ENCODE data around the gene SPINDOC. TPM values are rescaled to one million over a fixed set of nuclear protein-coding genes. Genes with fewer than 3 reads are reported as not detected.

SPINDOC gene
- total RNA-seq, 1 experiment from 2014 or later, result 71.2 TPM

- intact Hi-C loops (cut with micrococcal nuclease; ENCODE audit: unreplicated experiment), result loop anchor here (5.0 kb wide), 2 partner anchors 66 to 121 kb away; no protein-coding TSS in a partner anchor
- H3K27me3 Mint-ChIP-seq (ENCODE audit: insufficient read depth, unreplicated experiment), result no peaks in the 10 kb centered on the region
- no peak for DNase-seq
- POLR2A ChIA-PET, result no interaction called here
- TF ChIP-seq CTCF (IDR thresholded peaks at IDR 0.05; ENCODE audit: insufficient read depth in 1 of 2, low read depth in 1 of 2, low read length in 1 of 2, severe bottlenecking in 1 of 2, unreplicated experiment in 1 of 2), result no peak
- Histone ChIP-seq H3K27me3 (replicated peaks; ENCODE audit: control insufficient read depth, insufficient read depth, low read length) (no peaks in the 10 kb centered on the region), H3K36me3 (ENCODE audit: control insufficient read depth, insufficient read depth, low read length) (peaks cover 5% of the 10 kb centered on the region), H3K4me3 (ENCODE audit: low read depth, low read length) (peak overlapping the region; percentile 77), H3K4me1 (peaks cover 37% of the 10 kb centered on the region), H3K9me3 (no peaks in the 10 kb centered on the region)
- no peaks in the 10 kb centered on the region for H3K9me3 Mint-ChIP-seq (ENCODE audit: unreplicated experiment)
- H3K27ac Mint-ChIP-seq (ENCODE audit: unreplicated experiment), result peak overlapping the region; percentile 96
- CTCF ChIA-PET, result interaction anchor here (2.3 kb wide), 1 partner anchor 179 kb away, joined by 9 read pairs; no protein-coding TSS in a partner anchor
- H3K4me3 Mint-ChIP-seq (ENCODE audit: unreplicated experiment), result peak overlapping the region; percentile 99
- H3K4me1 Mint-ChIP-seq (ENCODE audit: low read depth, unreplicated experiment), result peaks cover 38% of the 10 kb centered on the region
- H3K36me3 Mint-ChIP-seq (ENCODE audit: insufficient read depth, unreplicated experiment), result peaks cover 42% of the 10 kb centered on the region
- no TSS peak for BruUV-seq (replicated peaks)
Observed at GRCh38 chr11:63766531-63767235, 46.6 kb upstream of the SPINDOC start.

- intact Hi-C loops (cut with micrococcal nuclease; ENCODE audit: unreplicated experiment), result loop anchor here (5.0 kb wide), 2 partner anchors 65 to 120 kb away; no protein-coding TSS in a partner anchor
- Mint-ChIP-seq H3K4me1 (ENCODE audit: low read depth, unreplicated experiment) (peaks cover 39% of the 10 kb centered on the region), H3K9me3 (ENCODE audit: unreplicated experiment) (no peaks in the 10 kb centered on the region), H3K27ac (ENCODE audit: unreplicated experiment) (peak overlapping the region; percentile 96), H3K27me3 (ENCODE audit: insufficient read depth, unreplicated experiment) (no peaks in the 10 kb centered on the region), H3K36me3 (ENCODE audit: insufficient read depth, unreplicated experiment) (peaks cover 36% of the 10 kb centered on the region), H3K4me3 (ENCODE audit: unreplicated experiment) (peak overlapping the region; percentile 99)
- Histone ChIP-seq H3K4me3 (ENCODE audit: low read depth, low read length) (peak overlapping the region; percentile 77), H3K36me3 (ENCODE audit: control insufficient read depth, insufficient read depth, low read length) (peaks cover 5% of the 10 kb centered on the region), H3K27me3 (replicated peaks; ENCODE audit: control insufficient read depth, insufficient read depth, low read length) (no peaks in the 10 kb centered on the region), H3K9me3 (no peaks in the 10 kb centered on the region), H3K4me1 (peaks cover 37% of the 10 kb centered on the region)
- ChIA-PET POLR2A (interaction anchor here (0.5 kb wide), 1 partner anchor 29 kb away, joined by 3 read pairs; no protein-coding TSS in a partner anchor), CTCF (interaction anchor here (1.1 to 2.3 kb wide), 3 partner anchors 85 to 179 kb away, joined by 4 to 9 read pairs (median 5); no protein-coding TSS in a partner anchor)
- BruUV-seq (replicated peaks), result TSS peak; percentile 76
- no peak for DNase-seq
- no peak for TF ChIP-seq CTCF (IDR thresholded peaks at IDR 0.05; ENCODE audit: insufficient read depth in 1 of 2, low read depth in 1 of 2, low read length in 1 of 2, severe bottlenecking in 1 of 2, unreplicated experiment in 1 of 2)
Observed at GRCh38 chr11:63767267-63767564, 46.0 kb upstream of the SPINDOC start.

GRCh38 chr11:63767565-63768236, 45.6 kb upstream of the SPINDOC start:
- CTCF ChIA-PET, result interaction anchor here (0.8 to 2.3 kb wide), 9 partner anchors 11 to 378 kb away, joined by 3 to 9 read pairs (median 4); no protein-coding TSS in a partner anchor
- POLR2A ChIA-PET, result interaction anchor here (0.5 to 0.7 kb wide), 2 partner anchors 30 to 104 kb away, joined by 3 read pairs; no protein-coding TSS in a partner anchor
- no peak for TF ChIP-seq CTCF (IDR thresholded peaks at IDR 0.05; ENCODE audit: insufficient read depth in 1 of 2, low read depth in 1 of 2, low read length in 1 of 2, severe bottlenecking in 1 of 2, unreplicated experiment in 1 of 2)
- no peaks in the 10 kb centered on the region for H3K9me3 Mint-ChIP-seq (ENCODE audit: unreplicated experiment)
- Histone ChIP-seq H3K4me3 (ENCODE audit: low read depth, low read length) (peak overlapping the region; percentile 77), H3K36me3 (ENCODE audit: control insufficient read depth, insufficient read depth, low read length) (peaks cover 5% of the 10 kb centered on the region), H3K9me3 (no peaks in the 10 kb centered on the region), H3K4me1 (peaks cover 37% of the 10 kb centered on the region), H3K27me3 (replicated peaks; ENCODE audit: control insufficient read depth, insufficient read depth, low read length) (no peaks in the 10 kb centered on the region)
- H3K27me3 Mint-ChIP-seq (ENCODE audit: insufficient read depth, unreplicated experiment), result no peaks in the 10 kb centered on the region
- peaks cover 33% of the 10 kb centered on the region for H3K36me3 Mint-ChIP-seq (ENCODE audit: insufficient read depth, unreplicated experiment)
- H3K4me3 Mint-ChIP-seq (ENCODE audit: unreplicated experiment), result peak overlapping the region; percentile 99
- intact Hi-C loops (cut with micrococcal nuclease; ENCODE audit: unreplicated experiment), result loop anchor here (1.0 to 5.0 kb wide), 4 partner anchors 46 to 177 kb away; partner anchors contain the start of gene SPINDOC
- H3K27ac Mint-ChIP-seq (ENCODE audit: unreplicated experiment), result peak overlapping the region; percentile 96
- BruUV-seq (replicated peaks), result TSS peak; percentile 77
- peak; percentile 67 to 76 for DNase-seq
- peaks cover 39% of the 10 kb centered on the region for H3K4me1 Mint-ChIP-seq (ENCODE audit: low read depth, unreplicated experiment)
